ENCODE results near the gene SPATS2L.

SPATS2L gene

GRCh38 chr2:200360364-200360763 lies 53.9 kb downstream of the SPATS2L start:
- TF ChIP-seq TAF1 (IDR thresholded peaks at IDR 0.05; ENCODE audit: low read depth) (no peak), CREB1 (IDR thresholded peaks at IDR 0.05; ENCODE audit: low read depth) (no peak), ZBTB7A (IDR thresholded peaks at IDR 0.05; ENCODE audit: low read depth) (no peak), NFIC (IDR thresholded peaks at IDR 0.05) (no peak), CEBPB (IDR thresholded peaks at IDR 0.05) (no peak), TCF12 (IDR thresholded peaks at IDR 0.05; ENCODE audit: low read depth) (no peak), TEAD4 (IDR thresholded peaks at IDR 0.05) (no peak)
- TF ChIP-seq, protein P1, sequence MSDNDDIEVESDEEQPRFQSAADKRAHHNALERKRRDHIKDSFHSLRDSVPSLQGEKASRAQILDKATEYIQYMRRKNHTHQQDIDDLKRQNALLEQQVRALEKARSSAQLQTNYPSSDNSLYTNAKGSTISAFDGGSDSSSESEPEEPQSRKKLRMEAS (IDR thresholded peaks at IDR 0.05) = no peak

- TF ChIP-seq CEBPB (IDR thresholded peaks at IDR 0.05) = no peak
- no peak for TF ChIP-seq TAF1 (IDR thresholded peaks at IDR 0.05; ENCODE audit: low read depth)
- no peak for TF ChIP-seq ZBTB7A (IDR thresholded peaks at IDR 0.05; ENCODE audit: low read depth)
- no peak for TF ChIP-seq EGR1 (IDR thresholded peaks at IDR 0.05)
- TF ChIP-seq REST (IDR thresholded peaks at IDR 0.05; ENCODE audit: low read depth) = no peak
- TF ChIP-seq TEAD4 (IDR thresholded peaks at IDR 0.05) = no peak
- TF ChIP-seq, protein P1 (IDR thresholded peaks at IDR 0.05) = no peak
Measured at GRCh38 chr2:200362202-200362917, 55.9 kb downstream of the SPATS2L start.

GRCh38 chr2:200363279-200363678 lies 56.8 kb downstream of the SPATS2L start:
- no peak for TF ChIP-seq EGR1 (IDR thresholded peaks at IDR 0.05)
- no peak for TF ChIP-seq TEAD4 (IDR thresholded peaks at IDR 0.05)
- TF ChIP-seq EP300 (IDR thresholded peaks at IDR 0.05; ENCODE audit: borderline replicate concordance) = no peak
- TF ChIP-seq, protein P2, sequence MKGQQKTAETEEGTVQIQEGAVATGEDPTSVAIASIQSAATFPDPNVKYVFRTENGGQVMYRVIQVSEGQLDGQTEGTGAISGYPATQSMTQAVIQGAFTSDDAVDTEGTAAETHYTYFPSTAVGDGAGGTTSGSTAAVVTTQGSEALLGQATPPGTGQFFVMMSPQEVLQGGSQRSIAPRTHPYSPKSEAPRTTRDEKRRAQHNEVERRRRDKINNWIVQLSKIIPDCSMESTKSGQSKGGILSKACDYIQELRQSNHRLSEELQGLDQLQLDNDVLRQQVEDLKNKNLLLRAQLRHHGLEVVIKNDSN (IDR thresholded peaks at IDR 0.05) = no peak
- TF ChIP-seq FOXM1 (IDR thresholded peaks at IDR 0.05; ENCODE audit: borderline replicate concordance, low read depth) = no peak
- no peak for TF ChIP-seq TCF12 (IDR thresholded peaks at IDR 0.05; ENCODE audit: low read depth)
- TF ChIP-seq REST (IDR thresholded peaks at IDR 0.05; ENCODE audit: low read depth) = no peak
- no peak for TF ChIP-seq CREB1 (IDR thresholded peaks at IDR 0.05; ENCODE audit: low read depth)
- no peak for TF ChIP-seq CEBPB (IDR thresholded peaks at IDR 0.05)
- no peak for TF ChIP-seq ZBTB7A (IDR thresholded peaks at IDR 0.05; ENCODE audit: low read depth)
- TF ChIP-seq, protein P1 (IDR thresholded peaks at IDR 0.05) = no peak
- TF ChIP-seq TAF1 (IDR thresholded peaks at IDR 0.05; ENCODE audit: low read depth) = no peak

- TF ChIP-seq EP300 (IDR thresholded peaks at IDR 0.05; ENCODE audit: borderline replicate concordance) (no peak), NFIC (IDR thresholded peaks at IDR 0.05) (no peak), TEAD4 (IDR thresholded peaks at IDR 0.05) (no peak), FOXM1 (IDR thresholded peaks at IDR 0.05; ENCODE audit: borderline replicate concordance, low read depth) (no peak), ZBTB7A (IDR thresholded peaks at IDR 0.05; ENCODE audit: low read depth) (no peak), TCF12 (IDR thresholded peaks at IDR 0.05; ENCODE audit: low read depth) (no peak), CREB1 (IDR thresholded peaks at IDR 0.05; ENCODE audit: low read depth) (no peak), EGR1 (IDR thresholded peaks at IDR 0.05) (no peak), CEBPB (IDR thresholded peaks at IDR 0.05) (no peak), REST (IDR thresholded peaks at IDR 0.05; ENCODE audit: low read depth) (no peak), TAF1 (IDR thresholded peaks at IDR 0.05; ENCODE audit: low read depth) (no peak), YY1 (IDR thresholded peaks at IDR 0.05; ENCODE audit: low read depth) (no peak), RAD21 (IDR thresholded peaks at IDR 0.05; ENCODE audit: low read depth) (no peak)
- TF ChIP-seq, protein P2 (IDR thresholded peaks at IDR 0.05) = no peak
- TF ChIP-seq, protein P1 (IDR thresholded peaks at IDR 0.05) = no peak
Measured at GRCh38 chr2:200364142-200364541, 57.6 kb downstream of the SPATS2L start.

Data from Ishikawa (cell line).